Measurements from ENCODE around the gene WBP2. TPM values are rescaled to one million over a fixed set of nuclear protein-coding genes. Genes with fewer than 3 reads are reported as not detected.

WBP2 gene
- polyA plus RNA-seq, 1 donor from 2014 or later: 21.7 TPM

- H3K27ac ChIP-seq (ENCODE audit: low read length): no peak within 1 kb of the TSS
- H2AFZ ChIP-seq (ENCODE audit: low read depth, low read length): no peak within 1 kb of the TSS
- H3K36me3 ChIP-seq (ENCODE audit: insufficient read depth, low read length): no peaks in the 10 kb centered on the region
- H3K9ac ChIP-seq (ENCODE audit: low read length): no peak within 1 kb of the TSS
- TF ChIP-seq, protein P1, sequence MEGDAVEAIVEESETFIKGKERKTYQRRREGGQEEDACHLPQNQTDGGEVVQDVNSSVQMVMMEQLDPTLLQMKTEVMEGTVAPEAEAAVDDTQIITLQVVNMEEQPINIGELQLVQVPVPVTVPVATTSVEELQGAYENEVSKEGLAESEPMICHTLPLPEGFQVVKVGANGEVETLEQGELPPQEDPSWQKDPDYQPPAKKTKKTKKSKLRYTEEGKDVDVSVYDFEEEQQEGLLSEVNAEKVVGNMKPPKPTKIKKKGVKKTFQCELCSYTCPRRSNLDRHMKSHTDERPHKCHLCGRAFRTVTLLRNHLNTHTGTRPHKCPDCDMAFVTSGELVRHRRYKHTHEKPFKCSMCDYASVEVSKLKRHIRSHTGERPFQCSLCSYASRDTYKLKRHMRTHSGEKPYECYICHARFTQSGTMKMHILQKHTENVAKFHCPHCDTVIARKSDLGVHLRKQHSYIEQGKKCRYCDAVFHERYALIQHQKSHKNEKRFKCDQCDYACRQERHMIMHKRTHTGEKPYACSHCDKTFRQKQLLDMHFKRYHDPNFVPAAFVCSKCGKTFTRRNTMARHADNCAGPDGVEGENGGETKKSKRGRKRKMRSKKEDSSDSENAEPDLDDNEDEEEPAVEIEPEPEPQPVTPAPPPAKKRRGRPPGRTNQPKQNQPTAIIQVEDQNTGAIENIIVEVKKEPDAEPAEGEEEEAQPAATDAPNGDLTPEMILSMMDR (IDR thresholded peaks at IDR 0.05; ENCODE audit: poor library complexity, severe bottlenecking): no peak
- no peak for TF ChIP-seq REST (IDR thresholded peaks at IDR 0.05; ENCODE audit: borderline replicate concordance)
- no peak for TF ChIP-seq POLR2AphosphoS5 (IDR thresholded peaks at IDR 0.05)
- TF ChIP-seq RAD21 (conservative IDR thresholded peaks at IDR 0.05): no peak
- TF ChIP-seq MXI1 (conservative IDR thresholded peaks at IDR 0.05; ENCODE audit: poor library complexity, severe bottlenecking): no peak
- no peak for TF ChIP-seq EP300 (conservative IDR thresholded peaks at IDR 0.05; ENCODE audit: poor library complexity, severe bottlenecking)
- no peak for TF ChIP-seq TAF1 (IDR thresholded peaks at IDR 0.05; ENCODE audit: low read depth)
- TF ChIP-seq EZH2 (IDR thresholded peaks at IDR 0.05; ENCODE audit: borderline replicate concordance, insufficient read depth, low read length, poor library complexity, severe bottlenecking): no peak
- no peak for TF ChIP-seq SMC3 (conservative IDR thresholded peaks at IDR 0.05; ENCODE audit: poor library complexity)
- no peaks in the 10 kb centered on the region for H3K27me3 ChIP-seq (ENCODE audit: insufficient read depth, low read depth, low read length)
- H3K9me2 ChIP-seq (ENCODE audit: insufficient read depth, low read length): no peaks in the 10 kb centered on the region
- H3K79me2 ChIP-seq (replicated peaks; ENCODE audit: insufficient read depth, low read length): no peaks in the 10 kb centered on the region
- H3K9me3 ChIP-seq (ENCODE audit: low read length): no peaks in the 10 kb centered on the region
- H3K4me3 ChIP-seq (ENCODE audit: low read length): no peak within 1 kb of the TSS
- no peak within 1 kb of the TSS for H3K4me2 ChIP-seq (ENCODE audit: low read length)
- H3F3A ChIP-seq (ENCODE audit: insufficient read depth, low read length, poor library complexity, severe bottlenecking): no peaks in the 10 kb centered on the region
- H4K20me1 ChIP-seq (ENCODE audit: insufficient read depth): no peaks in the 10 kb centered on the region
Observed at GRCh38 chr17:75843577-75844529, 11.3 kb downstream of the WBP2 start, which contains the start of gene UNC13D. TSS of gene UNC13D (minus strand) at chr17:75844404. CDS start at chr17:75844337, 67 bp downstream.

- H2AFZ ChIP-seq (ENCODE audit: low read depth, low read length): no peak overlapping the region
- H3K9me2 ChIP-seq (ENCODE audit: insufficient read depth, low read length): no peaks in the 10 kb centered on the region
- H3F3A ChIP-seq (ENCODE audit: insufficient read depth, low read length, poor library complexity, severe bottlenecking): no peaks in the 10 kb centered on the region
- TF ChIP-seq MXI1 (conservative IDR thresholded peaks at IDR 0.05; ENCODE audit: poor library complexity, severe bottlenecking): no peak
- no peak for TF ChIP-seq REST (IDR thresholded peaks at IDR 0.05; ENCODE audit: borderline replicate concordance)
- no peak for TF ChIP-seq SMC3 (conservative IDR thresholded peaks at IDR 0.05; ENCODE audit: poor library complexity)
- TF ChIP-seq RAD21 (conservative IDR thresholded peaks at IDR 0.05): no peak
- no peak for TF ChIP-seq TAF1 (IDR thresholded peaks at IDR 0.05; ENCODE audit: low read depth)
- TF ChIP-seq, protein P1 (IDR thresholded peaks at IDR 0.05; ENCODE audit: poor library complexity, severe bottlenecking): no peak
- TF ChIP-seq EZH2 (IDR thresholded peaks at IDR 0.05; ENCODE audit: borderline replicate concordance, insufficient read depth, low read length, poor library complexity, severe bottlenecking): no peak
- TF ChIP-seq EP300 (conservative IDR thresholded peaks at IDR 0.05; ENCODE audit: poor library complexity, severe bottlenecking): no peak
- TF ChIP-seq POLR2AphosphoS5 (IDR thresholded peaks at IDR 0.05): no peak
- no peak overlapping the region for H3K4me3 ChIP-seq (ENCODE audit: low read length)
- no peaks in the 10 kb centered on the region for H3K36me3 ChIP-seq (ENCODE audit: insufficient read depth, low read length)
- H3K27ac ChIP-seq (ENCODE audit: low read length): no peak overlapping the region
- H3K9ac ChIP-seq (ENCODE audit: low read length): no peak overlapping the region
- no peak overlapping the region for H3K4me2 ChIP-seq (ENCODE audit: low read length)
- H3K9me3 ChIP-seq (ENCODE audit: low read length): no peaks in the 10 kb centered on the region
- no peaks in the 10 kb centered on the region for H3K79me2 ChIP-seq (replicated peaks; ENCODE audit: insufficient read depth, low read length)
- H3K27me3 ChIP-seq (ENCODE audit: insufficient read depth, low read depth, low read length): no peaks in the 10 kb centered on the region
- no peaks in the 10 kb centered on the region for H4K20me1 ChIP-seq (ENCODE audit: insufficient read depth)
Observed at GRCh38 chr17:75842963-75843576, 12.1 kb downstream of the WBP2 start.
